Choroid plexus epithelial cell (primary cell): ENCODE data around the gene COL13A1.

ENCODE experiments used
- DNase-seq: peaks from one replicate; pipeline ENCODE4 v3.0.0-alpha.2; 2010; ENCODE audit warnings: low read depth
- H3K4me3 ChIP-seq: 2 replicates; pipeline ENCODE4 v1.5.1; 2011; ENCODE audit warnings: low read depth, mild to moderate bottlenecking, control low read depth, low read length, moderate library complexity
- TF ChIP-seq, protein P1 (sequence below): conservative IDR thresholded peaks from 2 replicates; pipeline ENCODE4 v1.5.1; 2011; ENCODE audit warnings: low read depth, mild to moderate bottlenecking, control low read depth, inconsistent platforms, low read length, moderate library complexity

The COL13A1 gene

DNA sequence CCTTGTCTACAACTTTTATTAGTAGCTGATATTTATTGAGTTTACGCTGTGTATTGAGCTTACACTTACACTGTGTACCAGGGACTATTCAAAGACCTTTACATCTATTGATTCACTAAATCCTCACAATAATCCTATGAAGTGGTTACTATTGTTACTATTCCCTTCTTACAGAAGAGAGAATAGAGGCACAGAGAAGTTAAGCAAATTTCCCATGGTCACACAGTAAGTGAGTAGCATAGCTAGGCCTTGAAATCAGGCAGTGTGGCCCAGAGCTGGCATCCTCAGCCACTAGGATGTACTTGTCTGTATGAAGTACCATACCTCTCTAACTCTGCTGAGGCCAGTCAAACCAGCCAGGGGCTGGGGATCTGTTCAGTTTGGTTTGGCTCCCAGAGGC lies 7.6 kb downstream of the COL13A1 start:
- DNase-seq, result no peak
- TF ChIP-seq, protein P1, sequence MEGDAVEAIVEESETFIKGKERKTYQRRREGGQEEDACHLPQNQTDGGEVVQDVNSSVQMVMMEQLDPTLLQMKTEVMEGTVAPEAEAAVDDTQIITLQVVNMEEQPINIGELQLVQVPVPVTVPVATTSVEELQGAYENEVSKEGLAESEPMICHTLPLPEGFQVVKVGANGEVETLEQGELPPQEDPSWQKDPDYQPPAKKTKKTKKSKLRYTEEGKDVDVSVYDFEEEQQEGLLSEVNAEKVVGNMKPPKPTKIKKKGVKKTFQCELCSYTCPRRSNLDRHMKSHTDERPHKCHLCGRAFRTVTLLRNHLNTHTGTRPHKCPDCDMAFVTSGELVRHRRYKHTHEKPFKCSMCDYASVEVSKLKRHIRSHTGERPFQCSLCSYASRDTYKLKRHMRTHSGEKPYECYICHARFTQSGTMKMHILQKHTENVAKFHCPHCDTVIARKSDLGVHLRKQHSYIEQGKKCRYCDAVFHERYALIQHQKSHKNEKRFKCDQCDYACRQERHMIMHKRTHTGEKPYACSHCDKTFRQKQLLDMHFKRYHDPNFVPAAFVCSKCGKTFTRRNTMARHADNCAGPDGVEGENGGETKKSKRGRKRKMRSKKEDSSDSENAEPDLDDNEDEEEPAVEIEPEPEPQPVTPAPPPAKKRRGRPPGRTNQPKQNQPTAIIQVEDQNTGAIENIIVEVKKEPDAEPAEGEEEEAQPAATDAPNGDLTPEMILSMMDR, result no peak
- no peak overlapping the region for H3K4me3 ChIP-seq

DNA sequence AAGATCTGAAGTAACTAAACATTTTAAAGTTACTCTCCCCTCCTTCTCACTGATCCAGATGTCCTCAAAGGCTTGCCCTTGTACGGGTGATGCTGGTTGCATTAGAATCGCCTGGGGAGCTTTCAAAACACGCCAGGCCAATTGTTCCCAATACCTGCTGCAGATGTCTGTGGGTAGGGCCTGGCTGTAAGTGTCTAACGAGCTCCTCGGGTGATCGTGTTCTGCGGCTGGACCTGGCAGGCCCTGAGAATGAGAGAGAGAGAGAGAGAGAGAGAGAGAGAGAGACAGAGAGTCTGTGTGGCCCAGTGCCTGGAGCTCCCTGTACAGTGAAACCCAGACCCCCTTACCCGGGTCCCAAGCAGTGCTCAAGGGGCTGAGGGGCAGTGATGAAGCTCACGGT lies 8.4 kb downstream of the COL13A1 start:
- no peak overlapping the region for H3K4me3 ChIP-seq
- no peak for DNase-seq
- TF ChIP-seq, protein P1, result no peak

DNA sequence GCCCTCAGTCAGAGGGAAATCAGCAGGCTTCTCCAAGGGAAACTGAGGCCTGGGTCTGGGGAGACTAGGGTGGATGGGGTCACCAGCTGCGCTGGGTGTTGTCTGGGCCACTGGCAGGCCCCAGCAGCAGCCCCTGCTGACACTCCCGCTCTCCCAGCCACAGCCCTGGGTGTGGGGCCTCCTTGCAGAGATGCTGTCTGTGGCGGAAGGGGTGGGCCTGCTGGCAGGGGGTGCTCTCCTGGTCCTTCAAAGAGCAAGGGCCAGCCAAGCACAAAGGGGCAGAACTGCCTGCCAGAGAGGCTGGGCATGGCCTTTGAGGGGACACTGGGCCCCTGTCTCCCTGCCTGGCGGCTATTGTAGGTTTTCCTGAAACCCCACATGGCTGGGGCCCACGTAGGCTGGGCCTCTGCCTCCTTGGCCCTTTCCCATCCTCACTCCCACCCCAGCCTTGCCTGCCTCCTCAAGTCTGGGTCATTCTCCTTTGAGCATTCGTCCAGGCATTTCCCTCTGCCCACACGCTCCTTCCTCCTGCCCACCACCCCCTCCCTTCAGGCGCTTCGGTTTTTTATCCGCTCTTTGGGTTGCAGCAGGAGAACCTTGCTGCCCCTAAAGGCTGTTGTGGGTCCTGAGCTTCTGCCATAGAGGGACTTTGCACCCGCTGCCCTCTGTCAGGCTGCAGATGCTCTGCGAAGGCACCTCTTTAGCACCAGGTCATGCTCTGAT lies 9.1 kb downstream of the COL13A1 start:
- TF ChIP-seq, protein P1, result no peak
- DNase-seq, result no peak
- no peak overlapping the region for H3K4me3 ChIP-seq

DNA sequence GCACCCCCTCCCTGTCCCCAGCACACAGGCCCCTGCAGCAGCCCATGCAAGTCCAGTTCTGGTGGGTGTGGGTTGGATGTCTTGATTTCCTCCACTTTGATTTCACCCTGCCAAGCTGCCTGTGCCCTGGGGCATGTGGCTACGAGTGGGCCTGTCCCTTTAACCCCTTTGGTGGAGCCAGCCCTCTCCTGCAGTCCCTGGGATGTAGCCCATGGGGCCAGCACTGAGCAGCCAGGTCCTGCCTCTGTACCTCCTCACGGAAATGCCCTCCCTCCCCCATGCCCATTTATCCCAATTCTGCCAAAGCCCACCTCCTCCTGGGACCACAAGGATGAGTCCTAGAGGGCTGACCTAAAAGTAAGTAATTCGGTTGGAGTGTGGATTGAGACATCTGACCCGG lies 11.9 kb downstream of the COL13A1 start:
- no peak overlapping the region for H3K4me3 ChIP-seq
- TF ChIP-seq, protein P1, result peak; percentile 16
- DNase-seq, result no peak

DNA sequence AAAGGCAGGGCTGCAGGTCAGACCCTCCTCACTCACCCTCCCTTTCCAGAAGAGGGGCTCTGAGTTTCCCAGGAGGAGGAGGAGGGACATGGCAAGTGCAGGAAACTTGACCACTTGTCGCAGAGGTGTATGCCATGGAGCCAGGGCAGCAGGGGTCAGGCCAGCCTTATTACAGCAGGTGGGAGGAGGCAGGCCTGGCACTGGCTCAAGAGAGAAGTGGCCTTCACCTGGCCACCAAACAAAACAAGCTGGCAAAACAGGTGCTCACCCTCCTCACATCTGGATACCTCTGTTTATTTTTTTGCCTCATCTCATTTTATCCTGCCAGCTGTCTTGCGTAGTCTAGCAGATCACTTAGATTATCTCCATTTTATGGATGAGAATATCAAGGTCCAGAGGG lies 12.5 kb downstream of the COL13A1 start:
- H3K4me3 ChIP-seq, result no peak overlapping the region
- no peak for DNase-seq
- TF ChIP-seq, protein P1, result no peak

DNA sequence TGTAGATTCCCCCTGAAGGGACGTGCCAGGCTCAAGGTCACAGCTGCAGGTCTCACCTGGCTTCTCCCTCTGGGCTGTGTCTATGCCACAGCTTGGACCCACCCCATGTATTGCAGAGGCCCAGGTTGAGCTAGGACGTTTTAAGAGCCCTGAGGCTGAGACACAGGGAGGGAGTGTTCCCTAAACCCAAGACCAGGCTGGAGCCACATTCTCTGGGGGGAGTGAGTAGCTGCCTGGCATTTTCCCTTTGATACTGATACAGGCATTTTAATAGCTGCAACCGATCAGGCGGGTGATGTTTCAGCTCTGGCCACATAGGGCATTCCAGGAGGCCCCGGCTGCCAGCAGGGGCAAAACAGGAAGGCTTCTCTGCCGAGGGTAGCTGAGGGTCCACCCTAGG lies 13.4 kb downstream of the COL13A1 start:
- TF ChIP-seq, protein P1, result no peak
- no peak overlapping the region for H3K4me3 ChIP-seq
- DNase-seq, result no peak

DNA sequence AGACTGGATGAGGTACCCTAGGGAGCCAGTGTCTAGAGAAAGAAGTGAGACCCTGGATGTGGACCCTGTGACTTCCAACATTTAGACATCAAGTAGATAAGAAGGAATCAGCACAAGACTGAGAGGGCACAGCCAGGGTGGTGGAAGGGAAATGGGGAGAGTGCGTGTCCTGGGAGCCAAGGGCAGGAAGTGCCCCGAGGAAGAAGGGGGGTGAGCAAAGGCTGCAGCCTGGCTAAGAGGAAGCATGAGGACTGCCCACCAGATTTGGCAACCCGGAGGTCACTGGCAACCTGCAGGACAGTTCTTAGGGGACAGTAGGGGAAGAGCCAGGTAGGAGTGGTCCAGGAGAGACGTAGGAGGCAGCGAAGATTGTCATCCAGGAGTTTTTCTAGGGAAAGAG lies 14.8 kb downstream of the COL13A1 start:
- H3K4me3 ChIP-seq, result no peak overlapping the region
- no peak for DNase-seq
- TF ChIP-seq, protein P1, result no peak
